ENCODE results near the gene TDO2. TPM values are rescaled to one million over a fixed set of nuclear protein-coding genes. Genes with fewer than 3 reads are reported as not detected.

The TDO2 gene
- total and polyA plus RNA-seq, 2 donors from 2014 or later: 0.41 to 1.3 TPM

DNA sequence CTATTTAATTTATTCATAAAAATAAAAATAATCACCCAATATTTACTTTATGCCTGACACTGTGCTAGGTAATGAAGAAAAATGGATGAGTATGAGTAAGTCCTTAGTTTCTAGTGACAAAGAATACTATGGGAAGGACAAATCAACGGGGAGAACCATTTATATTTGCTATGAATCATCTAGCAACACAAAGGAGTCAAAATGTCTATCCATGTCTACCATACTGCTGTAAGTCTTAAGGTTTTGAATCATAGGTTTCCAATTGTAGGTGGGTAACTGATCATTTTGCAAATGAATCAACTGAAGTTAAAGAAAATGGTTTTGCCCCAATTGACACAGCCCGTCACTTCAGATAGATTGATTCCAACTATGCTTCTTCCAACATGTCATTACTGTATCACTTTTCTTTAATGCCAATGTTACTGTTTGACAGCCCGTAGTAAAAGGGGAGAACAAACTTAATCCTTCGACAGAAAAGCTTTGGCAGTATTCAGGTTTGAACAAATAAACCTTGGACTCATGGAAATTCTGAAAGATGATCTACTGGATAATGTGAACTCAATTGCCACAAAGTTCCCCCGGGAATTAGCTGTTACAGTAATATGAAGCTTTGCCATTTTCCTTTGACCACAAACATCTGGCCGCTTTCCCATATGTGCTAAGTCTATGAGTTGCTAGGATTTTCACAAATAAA lies 3.2 kb downstream of the TDO2 start:
- H3K4me3 ChIP-seq (ENCODE audit: low read length in 3 of 3): no peak overlapping the region
- no peaks in the 10 kb centered on the region for H3K4me1 ChIP-seq (ENCODE audit: control insufficient read depth in 2 of 3, insufficient read depth in 2 of 3, low read depth in 1 of 3, low read length in 3 of 3)
- no peaks in the 10 kb centered on the region for H3K9me3 ChIP-seq (ENCODE audit: control insufficient read depth in 2 of 3, insufficient read depth in 1 of 3, low read length in 3 of 3)
- H3K36me3 ChIP-seq (ENCODE audit: control insufficient read depth in 2 of 3, insufficient read depth in 3 of 3, low read length in 3 of 3): no peaks in the 10 kb centered on the region
- DNase-seq: peak in 2 of 5 donors; percentile 57 to 87
- FAIRE-seq: no peak
- TF ChIP-seq, protein P1, sequence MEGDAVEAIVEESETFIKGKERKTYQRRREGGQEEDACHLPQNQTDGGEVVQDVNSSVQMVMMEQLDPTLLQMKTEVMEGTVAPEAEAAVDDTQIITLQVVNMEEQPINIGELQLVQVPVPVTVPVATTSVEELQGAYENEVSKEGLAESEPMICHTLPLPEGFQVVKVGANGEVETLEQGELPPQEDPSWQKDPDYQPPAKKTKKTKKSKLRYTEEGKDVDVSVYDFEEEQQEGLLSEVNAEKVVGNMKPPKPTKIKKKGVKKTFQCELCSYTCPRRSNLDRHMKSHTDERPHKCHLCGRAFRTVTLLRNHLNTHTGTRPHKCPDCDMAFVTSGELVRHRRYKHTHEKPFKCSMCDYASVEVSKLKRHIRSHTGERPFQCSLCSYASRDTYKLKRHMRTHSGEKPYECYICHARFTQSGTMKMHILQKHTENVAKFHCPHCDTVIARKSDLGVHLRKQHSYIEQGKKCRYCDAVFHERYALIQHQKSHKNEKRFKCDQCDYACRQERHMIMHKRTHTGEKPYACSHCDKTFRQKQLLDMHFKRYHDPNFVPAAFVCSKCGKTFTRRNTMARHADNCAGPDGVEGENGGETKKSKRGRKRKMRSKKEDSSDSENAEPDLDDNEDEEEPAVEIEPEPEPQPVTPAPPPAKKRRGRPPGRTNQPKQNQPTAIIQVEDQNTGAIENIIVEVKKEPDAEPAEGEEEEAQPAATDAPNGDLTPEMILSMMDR (IDR thresholded peaks at IDR 0.05; ENCODE audit: borderline replicate concordance, extremely low read depth, insufficient read depth): no peak
- no peaks in the 10 kb centered on the region for H3K27me3 ChIP-seq (ENCODE audit: control insufficient read depth, insufficient read depth, low read length)
- intact Hi-C loops (cut with DNase I): no loop called here
- no peak overlapping the region for H3K9ac ChIP-seq (ENCODE audit: low read length in 3 of 3)
- H3K27ac ChIP-seq (ENCODE audit: low read depth in 2 of 2, low read length in 2 of 2): no peak overlapping the region

DNA sequence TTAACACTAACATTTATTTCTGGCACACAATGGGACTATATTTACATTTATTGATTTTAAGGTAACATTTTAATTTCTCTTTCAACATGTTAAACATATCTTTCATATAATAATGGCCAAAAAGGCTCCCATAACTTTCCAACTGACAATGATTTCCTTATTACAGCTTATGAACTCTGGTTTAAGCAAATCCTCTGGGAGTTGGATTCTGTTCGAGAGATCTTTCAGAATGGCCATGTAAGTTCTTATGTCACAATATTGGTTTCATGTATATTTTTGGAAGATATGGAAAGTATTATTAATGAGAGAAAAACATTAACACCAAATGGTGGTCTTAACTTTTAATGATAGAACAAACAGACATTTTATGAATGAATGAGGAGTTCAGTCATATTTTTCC lies 4.1 kb downstream of the TDO2 start:
- intact Hi-C loops (cut with DNase I): no loop called here
- no peak overlapping the region for H3K27ac ChIP-seq (ENCODE audit: low read depth in 2 of 2, low read length in 2 of 2)
- no peaks in the 10 kb centered on the region for H3K9me3 ChIP-seq (ENCODE audit: control insufficient read depth in 2 of 3, insufficient read depth in 1 of 3, low read length in 3 of 3)

DNA sequence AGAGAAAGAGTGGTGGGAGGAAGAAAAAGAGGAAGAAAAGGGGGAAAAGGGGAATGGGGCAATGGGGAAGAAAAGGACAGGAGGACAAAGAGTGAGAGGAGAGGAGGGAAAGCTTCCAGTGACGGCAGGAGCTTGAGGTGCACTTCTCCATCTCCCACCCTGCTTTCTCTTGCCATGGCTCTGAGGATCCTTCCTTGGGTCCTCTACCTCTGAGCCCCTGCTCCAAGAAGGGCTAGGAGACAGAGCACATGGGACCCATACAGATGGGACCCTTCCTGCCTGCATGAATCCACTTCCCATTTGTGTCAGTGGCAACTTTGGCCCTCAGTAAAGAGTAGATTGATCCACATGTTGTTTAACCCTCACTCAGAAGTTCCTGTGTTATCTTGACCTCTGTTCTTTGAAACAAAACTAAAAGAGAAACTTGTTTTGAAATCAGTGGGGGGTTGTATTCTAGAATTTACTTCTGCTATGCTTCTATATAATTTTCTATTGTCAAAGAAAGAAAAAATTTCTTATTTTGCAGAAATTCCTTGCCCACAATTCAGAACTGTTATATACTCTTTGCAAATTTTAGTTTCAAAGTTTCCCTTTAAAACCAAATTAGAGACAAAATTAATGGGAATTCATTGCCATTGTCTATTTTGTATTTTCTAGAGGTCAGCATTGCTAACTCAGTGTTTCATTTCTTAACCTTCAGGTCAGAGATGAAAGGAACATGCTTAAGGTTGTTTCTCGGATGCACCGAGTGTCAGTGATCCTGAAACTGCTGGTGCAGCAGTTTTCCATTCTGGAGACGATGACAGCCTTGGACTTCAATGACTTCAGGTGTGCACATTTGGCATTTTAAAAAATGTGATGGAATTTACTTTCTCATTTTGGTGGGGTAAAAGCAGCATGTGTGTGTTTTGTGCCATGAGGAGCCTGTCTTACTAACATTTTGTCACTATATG lies 5.0 kb downstream of the TDO2 start:
- DNase-seq (no peak), FAIRE-seq (no peak)
- Histone ChIP-seq H3K27me3 (ENCODE audit: control insufficient read depth, insufficient read depth, low read length) (no peaks in the 10 kb centered on the region), H3K4me1 (ENCODE audit: control insufficient read depth in 2 of 3, insufficient read depth in 2 of 3, low read depth in 1 of 3, low read length in 3 of 3) (no peaks in the 10 kb centered on the region), H3K9ac (ENCODE audit: low read length in 3 of 3) (no peak overlapping the region), H3K9me3 (ENCODE audit: control insufficient read depth in 2 of 3, insufficient read depth in 1 of 3, low read length in 3 of 3) (no peaks in the 10 kb centered on the region), H3K36me3 (ENCODE audit: control insufficient read depth in 2 of 3, insufficient read depth in 3 of 3, low read length in 3 of 3) (no peaks in the 10 kb centered on the region), H3K27ac (ENCODE audit: low read depth in 2 of 2, low read length in 2 of 2) (no peak overlapping the region), H3K4me3 (ENCODE audit: low read length in 3 of 3) (no peak overlapping the region)
- TF ChIP-seq, protein P1 (IDR thresholded peaks at IDR 0.05; ENCODE audit: borderline replicate concordance, extremely low read depth, insufficient read depth): no peak
- intact Hi-C loops (cut with DNase I): no loop called here

More for the DNA sequence above, 4.1 kb downstream of the TDO2 start:
- FAIRE-seq (no peak), DNase-seq (no peak)
- Histone ChIP-seq H3K9ac (ENCODE audit: low read length in 3 of 3) (no peak overlapping the region), H3K36me3 (ENCODE audit: control insufficient read depth in 2 of 3, insufficient read depth in 3 of 3, low read length in 3 of 3) (no peaks in the 10 kb centered on the region), H3K4me3 (ENCODE audit: low read length in 3 of 3) (no peak overlapping the region), H3K27me3 (ENCODE audit: control insufficient read depth, insufficient read depth, low read length) (no peaks in the 10 kb centered on the region), H3K4me1 (ENCODE audit: control insufficient read depth in 2 of 3, insufficient read depth in 2 of 3, low read depth in 1 of 3, low read length in 3 of 3) (no peaks in the 10 kb centered on the region)
- TF ChIP-seq, protein P1 (IDR thresholded peaks at IDR 0.05; ENCODE audit: borderline replicate concordance, extremely low read depth, insufficient read depth): no peak

Measured in kidney (tissue), 14 donors.